Bone marrow (tissue), 2 donors: ENCODE results near the gene WLS.

ENCODE experiments used
- DNase-seq, 2 donors: peaks; one replicate each; lab custom pipeline; 2025; lab: John Stamatoyannopoulos, UW

WLS gene

GRCh38 chr1:68228851-68229250 is 3.5 kb downstream of the WLS start:
- no peak for DNase-seq

DNA sequence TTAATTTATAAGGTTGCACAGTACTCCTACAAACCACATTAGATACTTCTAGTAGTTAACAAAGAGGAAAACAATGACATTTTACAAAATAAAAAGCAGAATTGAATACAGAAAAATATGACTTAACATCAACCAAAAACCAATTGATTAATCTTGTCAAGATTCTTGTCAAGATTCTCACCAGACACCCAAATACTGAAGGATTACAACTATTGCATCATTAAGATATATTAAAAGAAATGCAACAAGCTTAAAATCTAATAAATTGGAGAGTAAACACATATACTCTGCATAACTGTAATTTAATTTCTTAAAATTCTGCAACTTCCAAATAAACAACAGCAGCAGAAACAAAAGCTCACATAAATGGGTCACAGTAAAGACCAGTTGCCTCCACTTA is 4.7 kb downstream of the WLS start:
- DNase-seq: no peak

- DNase-seq: no peak
These were observed 6.5 kb downstream of the WLS start for GRCh38 chr1:68225781-68226180.

GRCh38 chr1:68223687-68224086 is 8.6 kb downstream of the WLS start:
- DNase-seq: no peak

DNA sequence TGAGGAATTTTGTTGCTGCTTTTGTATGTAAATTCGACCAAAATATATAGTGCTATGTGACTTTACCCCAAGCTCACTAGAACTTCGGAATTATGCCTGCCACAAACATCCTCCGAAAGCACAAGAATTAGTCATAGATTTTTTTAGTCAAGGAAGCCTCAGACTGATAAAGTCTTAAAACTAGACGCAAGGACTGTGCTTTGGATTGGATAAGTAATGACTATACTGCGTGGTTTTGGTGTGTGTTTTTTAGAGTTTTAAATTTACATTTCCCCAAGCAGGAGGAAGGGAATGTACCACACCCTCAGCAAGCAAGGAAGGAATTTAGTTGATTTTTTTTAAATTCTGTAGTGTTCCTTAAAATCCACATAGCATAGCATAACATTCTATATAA is 10.3 kb downstream of the WLS start:
- DNase-seq: no peak

- DNase-seq: no peak
These were observed 11.0 kb downstream of the WLS start for GRCh38 chr1:68221001-68221979.

DNA sequence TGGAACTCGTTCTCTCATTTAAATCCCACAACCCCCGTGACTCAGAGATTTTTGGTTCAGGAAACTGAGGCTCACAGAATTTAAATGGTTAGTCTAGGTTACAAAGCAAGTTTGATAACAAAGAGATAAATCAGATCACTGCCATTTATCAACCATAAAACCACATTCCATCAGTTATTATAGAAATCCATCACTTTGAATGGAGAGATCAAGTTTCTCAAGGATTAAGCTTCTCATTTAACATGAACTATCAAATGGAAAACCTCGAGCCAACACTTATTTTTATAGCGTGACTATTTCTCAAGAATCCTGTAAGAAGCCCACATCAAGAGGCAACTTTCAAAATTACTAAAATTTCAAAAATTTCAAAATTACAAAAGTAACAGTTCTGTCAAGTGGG is 11.9 kb downstream of the WLS start:
- DNase-seq: no peak

- DNase-seq: no peak
These were observed 13.8 kb downstream of the WLS start for GRCh38 chr1:68218490-68218889.

DNA sequence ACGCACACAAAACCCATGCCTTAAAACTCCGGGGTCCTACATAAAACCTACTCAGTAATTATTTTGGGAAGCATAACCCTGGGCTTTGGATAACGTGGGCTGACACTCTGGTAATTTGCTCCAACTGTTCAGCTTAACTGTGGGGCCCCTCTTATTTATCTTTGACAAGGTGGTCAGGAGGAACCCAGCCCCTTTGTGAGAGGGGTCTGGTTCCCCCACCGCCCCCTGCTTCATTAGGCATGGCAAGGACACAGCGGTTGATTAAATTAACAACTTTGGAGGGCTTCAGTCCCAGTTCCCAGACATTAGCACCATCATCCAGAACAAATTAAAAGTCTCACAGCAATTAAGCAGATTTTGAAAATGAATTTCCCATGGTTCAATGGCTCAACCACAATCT is 14.7 kb downstream of the WLS start:
- no peak for DNase-seq

DNA sequence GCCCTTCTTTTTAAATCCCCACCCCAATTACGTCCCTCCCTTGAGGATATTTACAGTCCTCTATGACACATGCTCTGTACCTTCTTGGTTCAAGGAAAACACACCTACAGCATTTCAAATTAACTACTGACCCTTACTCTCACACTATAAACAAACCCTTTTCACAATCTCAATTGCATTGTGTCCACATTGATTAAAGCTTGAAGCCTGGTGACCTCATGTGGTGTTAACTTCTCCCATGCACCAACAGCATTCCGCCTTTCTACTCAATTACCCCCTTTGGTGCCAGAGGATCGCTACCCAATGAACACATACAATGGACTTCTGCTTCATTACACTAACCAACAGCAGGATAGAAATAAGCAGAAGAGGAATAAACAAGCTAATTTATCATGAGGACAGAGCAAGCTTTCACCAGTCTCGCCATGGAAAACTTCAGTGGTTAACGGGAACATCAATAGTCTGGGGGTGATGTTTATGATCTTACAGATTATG is 15.2 kb downstream of the WLS start:
- no peak for DNase-seq

DNA sequence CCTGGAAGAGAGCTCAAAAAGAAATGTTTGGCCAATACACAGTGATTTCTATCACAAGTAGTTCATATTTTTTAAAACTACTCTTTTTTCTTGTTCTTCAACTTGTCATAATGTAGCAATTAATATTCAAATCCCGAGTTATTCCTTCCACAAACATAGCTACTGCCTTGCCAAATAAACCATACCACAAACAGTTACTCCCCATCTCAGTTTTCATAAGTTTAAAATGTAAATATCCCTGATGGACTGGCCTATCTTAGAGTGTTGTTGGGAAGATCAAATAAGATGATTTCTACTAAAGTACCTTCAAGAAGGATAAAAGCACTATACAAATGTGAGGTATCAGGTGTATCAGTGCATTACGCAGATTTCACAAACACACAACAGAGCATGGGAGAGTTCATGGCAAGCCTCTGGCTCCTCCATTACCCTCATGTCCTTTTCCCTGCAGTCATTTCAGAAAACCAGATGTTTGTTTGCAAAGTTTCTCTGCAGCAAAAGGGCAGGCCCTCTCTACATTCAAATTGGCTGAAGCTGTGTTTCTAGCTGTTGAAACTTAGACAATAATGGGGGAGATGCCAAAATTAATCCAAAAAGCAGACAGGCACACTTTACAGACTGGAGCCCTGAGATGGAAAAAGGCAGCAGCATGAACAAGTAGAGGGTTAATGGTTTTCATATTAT is 16.1 kb downstream of the WLS start:
- DNase-seq: no peak

- no peak for DNase-seq
These were observed 18.5 kb downstream of the WLS start for GRCh38 chr1:68213843-68214242.

DNA sequence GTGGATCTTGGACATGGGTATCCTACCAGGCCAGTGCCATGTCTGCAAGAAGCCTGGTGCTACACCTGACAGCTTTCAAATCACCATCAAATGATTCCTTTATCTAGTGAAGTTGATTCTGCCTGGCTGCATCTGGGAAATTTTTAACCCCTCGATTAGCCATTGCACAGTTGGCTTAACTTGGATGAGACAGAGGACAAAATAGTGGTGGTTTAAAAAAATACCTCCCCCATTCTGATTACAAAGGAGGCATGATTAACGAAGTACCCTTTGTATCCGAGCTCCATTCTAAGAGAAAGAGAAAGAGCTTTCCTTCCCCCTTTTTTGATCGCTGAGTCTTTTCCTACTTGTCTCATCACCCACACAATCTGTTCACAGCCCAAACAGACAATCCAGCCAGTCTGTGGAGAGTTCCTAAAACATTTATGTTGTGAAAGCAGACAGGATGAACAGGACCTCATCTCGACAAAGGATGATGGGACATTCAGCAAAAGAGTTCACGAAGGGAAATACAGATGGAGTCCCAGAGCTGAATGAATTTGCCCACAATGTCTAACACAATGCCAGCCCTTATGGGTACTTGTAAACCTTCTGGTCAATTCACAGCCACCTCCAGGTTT is 20.5 kb downstream of the WLS start:
- DNase-seq: no peak

DNA sequence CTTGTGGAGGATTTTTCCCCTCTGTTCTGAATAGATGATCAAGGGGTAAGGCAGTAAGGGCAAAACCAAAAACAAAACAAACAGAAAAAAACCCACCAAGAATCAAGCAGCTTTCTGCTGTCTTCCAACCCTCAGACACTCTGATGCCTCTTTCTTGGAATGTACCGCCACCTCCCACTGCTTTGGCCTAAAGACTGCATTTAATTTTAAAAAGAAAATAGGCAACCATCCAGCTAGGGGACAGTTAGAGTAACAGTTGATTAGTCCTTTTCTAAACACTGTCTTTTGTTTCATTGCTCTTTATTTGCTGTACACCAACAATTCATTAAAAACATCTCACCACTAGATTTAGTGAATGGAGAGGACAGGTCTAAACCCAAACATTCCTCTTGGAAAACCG is 21.5 kb downstream of the WLS start:
- DNase-seq: no peak

GRCh38 chr1:68210027-68210426 is 22.3 kb downstream of the WLS start:
- no peak for DNase-seq

- DNase-seq: no peak
These were observed 25.3 kb downstream of the WLS start for GRCh38 chr1:68206848-68207689.

- no peak for DNase-seq
These were observed 26.4 kb downstream of the WLS start for GRCh38 chr1:68205794-68206358.

- no peak for DNase-seq
These were observed 27.2 kb downstream of the WLS start for GRCh38 chr1:68204977-68205630.

DNA sequence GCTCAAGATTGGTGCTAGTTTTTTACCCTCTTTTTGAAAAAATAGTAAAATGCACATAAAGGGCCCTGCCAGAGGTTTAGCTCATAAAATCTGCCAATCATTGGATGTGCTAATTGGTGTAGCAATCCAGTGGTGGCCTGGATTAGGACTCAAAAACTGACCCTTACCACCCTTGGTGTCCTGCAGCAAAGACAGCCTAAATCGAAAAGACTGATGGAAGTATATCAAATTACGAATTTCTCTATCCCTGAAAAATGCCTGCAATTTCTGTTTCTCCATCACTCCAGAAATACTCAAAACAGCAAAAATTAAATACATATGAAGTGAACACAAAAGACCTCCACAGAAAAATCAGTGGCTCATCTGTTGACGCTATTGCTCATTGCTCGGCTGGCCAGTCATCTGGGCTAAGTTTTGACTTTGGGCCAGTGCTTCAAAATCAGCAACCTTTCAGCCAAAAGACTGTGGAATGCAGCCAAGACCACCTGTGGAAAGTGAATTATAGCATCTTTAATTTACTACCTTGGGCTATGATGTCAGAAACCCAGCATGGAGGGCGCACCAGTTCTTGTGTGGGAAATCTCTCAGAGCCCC is 30.0 kb downstream of the WLS start:
- DNase-seq: no peak

DNA sequence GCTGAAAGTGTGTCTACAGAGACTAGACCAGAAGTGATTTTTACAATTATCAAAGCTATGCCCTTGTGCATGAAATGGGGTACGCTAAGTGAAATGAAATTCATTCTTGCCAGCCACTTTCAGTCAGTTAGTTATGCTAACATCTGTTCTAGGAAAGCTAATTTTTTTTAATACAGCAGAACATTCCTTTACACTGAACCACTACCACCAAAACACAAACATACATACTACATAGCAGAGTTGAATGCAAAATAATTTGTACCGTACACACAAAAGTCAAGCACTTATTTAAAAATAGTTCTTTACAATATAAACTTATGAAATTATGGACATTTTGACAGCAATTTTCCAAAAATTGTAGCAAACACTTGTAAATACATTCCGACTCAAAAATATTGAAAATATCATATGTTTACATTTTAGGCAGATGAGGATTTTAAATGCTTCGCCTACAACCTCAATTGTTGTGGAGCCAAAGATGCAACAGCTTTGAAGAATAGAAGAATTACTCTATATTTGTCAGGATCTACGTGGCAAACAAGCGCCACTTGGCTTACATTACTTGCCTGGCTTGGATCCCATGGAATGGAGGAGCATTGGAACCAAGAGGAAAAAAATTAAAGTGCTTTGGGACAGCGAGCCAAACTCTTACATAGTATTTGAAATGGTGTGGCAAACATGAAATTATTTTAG is 30.6 kb downstream of the WLS start:
- no peak for DNase-seq
